Measurements from ENCODE around the gene FRMD4B.

The FRMD4B gene

DNA sequence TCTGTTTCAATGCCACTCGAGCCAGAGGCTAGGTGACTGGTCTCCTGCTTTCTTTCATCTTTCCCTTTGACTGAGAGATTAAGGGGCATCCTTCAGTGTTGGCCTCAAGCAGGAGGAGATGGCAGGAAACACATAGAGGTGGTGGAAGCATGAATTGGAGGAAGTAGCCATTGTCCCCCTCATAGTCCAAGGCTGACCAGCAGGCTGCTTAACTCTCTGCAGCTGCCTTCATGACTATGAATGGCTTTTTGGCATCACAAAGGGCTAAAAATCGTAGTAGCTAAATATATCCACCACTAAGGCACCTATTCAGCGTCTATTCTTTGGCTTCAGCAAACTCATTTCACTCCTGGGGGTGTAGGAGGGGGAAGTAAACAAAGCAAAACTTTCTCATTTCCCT is 7.0 kb upstream of the FRMD4B start:
- no peak for TF ChIP-seq EZH2 (IDR thresholded peaks at IDR 0.05; ENCODE audit: borderline replicate concordance, low read depth, low read length, severe bottlenecking)
- TF ChIP-seq, protein P1, sequence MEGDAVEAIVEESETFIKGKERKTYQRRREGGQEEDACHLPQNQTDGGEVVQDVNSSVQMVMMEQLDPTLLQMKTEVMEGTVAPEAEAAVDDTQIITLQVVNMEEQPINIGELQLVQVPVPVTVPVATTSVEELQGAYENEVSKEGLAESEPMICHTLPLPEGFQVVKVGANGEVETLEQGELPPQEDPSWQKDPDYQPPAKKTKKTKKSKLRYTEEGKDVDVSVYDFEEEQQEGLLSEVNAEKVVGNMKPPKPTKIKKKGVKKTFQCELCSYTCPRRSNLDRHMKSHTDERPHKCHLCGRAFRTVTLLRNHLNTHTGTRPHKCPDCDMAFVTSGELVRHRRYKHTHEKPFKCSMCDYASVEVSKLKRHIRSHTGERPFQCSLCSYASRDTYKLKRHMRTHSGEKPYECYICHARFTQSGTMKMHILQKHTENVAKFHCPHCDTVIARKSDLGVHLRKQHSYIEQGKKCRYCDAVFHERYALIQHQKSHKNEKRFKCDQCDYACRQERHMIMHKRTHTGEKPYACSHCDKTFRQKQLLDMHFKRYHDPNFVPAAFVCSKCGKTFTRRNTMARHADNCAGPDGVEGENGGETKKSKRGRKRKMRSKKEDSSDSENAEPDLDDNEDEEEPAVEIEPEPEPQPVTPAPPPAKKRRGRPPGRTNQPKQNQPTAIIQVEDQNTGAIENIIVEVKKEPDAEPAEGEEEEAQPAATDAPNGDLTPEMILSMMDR (IDR thresholded peaks at IDR 0.05; ENCODE audit: borderline replicate concordance, extremely low read depth, low read length, poor library complexity, severe bottlenecking), result no peak
- no peak for ATAC-seq (ENCODE audit: insufficient read depth, low read depth)
- H3K9me3 ChIP-seq (ENCODE audit: insufficient read depth, low read length, severe bottlenecking), result no peaks in the 10 kb centered on the region

DNA sequence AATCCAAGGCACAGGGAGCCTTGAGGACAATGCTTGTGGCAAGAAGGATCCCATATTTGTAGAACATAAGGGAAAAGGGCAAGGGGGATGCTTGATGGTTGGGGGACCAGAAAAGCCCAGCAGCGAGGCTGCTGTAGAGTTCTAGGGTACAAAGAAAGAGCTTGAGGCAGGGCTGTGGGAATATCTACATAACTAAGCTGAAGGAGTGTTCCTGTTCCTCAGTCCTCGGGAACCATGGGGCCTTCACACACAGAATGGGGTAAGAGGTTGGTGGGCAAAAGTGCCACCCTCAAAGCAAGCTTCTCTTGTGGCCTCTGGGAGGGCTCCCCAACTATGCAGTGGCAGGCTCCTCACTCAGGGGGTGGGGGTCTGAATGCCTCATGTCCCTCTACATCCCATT is 6.5 kb upstream of the FRMD4B start:
- no peak overlapping the region for H3K4me3 ChIP-seq (ENCODE audit: low read depth in 1 of 2, low read length in 2 of 2)
- no peaks in the 10 kb centered on the region for H3K36me3 ChIP-seq (ENCODE audit: insufficient read depth, low read length)
- no peak overlapping the region for H3K4me2 ChIP-seq (ENCODE audit: insufficient read depth, low read length)
- no peaks in the 10 kb centered on the region for H4K20me1 ChIP-seq (ENCODE audit: insufficient read depth, low read length)
- H3K27ac ChIP-seq (ENCODE audit: low read length), result no peak overlapping the region
- no peak for DNase-seq
- TF ChIP-seq, protein P1 (IDR thresholded peaks at IDR 0.05; ENCODE audit: borderline replicate concordance, extremely low read depth, low read length, poor library complexity, severe bottlenecking), result no peak
- no peak for TF ChIP-seq EZH2 (IDR thresholded peaks at IDR 0.05; ENCODE audit: borderline replicate concordance, low read depth, low read length, severe bottlenecking)
- H3K9ac ChIP-seq (ENCODE audit: low read depth, low read length), result no peak overlapping the region
- ATAC-seq (ENCODE audit: insufficient read depth, low read depth), result no peak
- H3K79me2 ChIP-seq (ENCODE audit: insufficient read depth, low read length), result no peaks in the 10 kb centered on the region
- peaks cover 14% of the 10 kb centered on the region for H3K4me1 ChIP-seq (ENCODE audit: insufficient read depth, low read length)
- H3K27me3 ChIP-seq (ENCODE audit: insufficient read depth, low read length, poor library complexity), result no peaks in the 10 kb centered on the region
- no peaks in the 10 kb centered on the region for H3K9me3 ChIP-seq (ENCODE audit: insufficient read depth, low read length, severe bottlenecking)
- H2AFZ ChIP-seq (ENCODE audit: low read depth, low read length), result no peak overlapping the region

More for the DNA sequence above, 7.0 kb upstream of the FRMD4B start:
- Histone ChIP-seq H3K27me3 (ENCODE audit: insufficient read depth, low read length, poor library complexity) (no peaks in the 10 kb centered on the region), H3K4me2 (ENCODE audit: insufficient read depth, low read length) (no peak overlapping the region), H4K20me1 (ENCODE audit: insufficient read depth, low read length) (no peaks in the 10 kb centered on the region), H3K79me2 (ENCODE audit: insufficient read depth, low read length) (no peaks in the 10 kb centered on the region), H3K4me1 (ENCODE audit: insufficient read depth, low read length) (peaks cover 14% of the 10 kb centered on the region), H3K36me3 (ENCODE audit: insufficient read depth, low read length) (no peaks in the 10 kb centered on the region), H3K27ac (ENCODE audit: low read length) (no peak overlapping the region), H3K4me3 (ENCODE audit: low read depth in 1 of 2, low read length in 2 of 2) (no peak overlapping the region), H3K9ac (ENCODE audit: low read depth, low read length) (no peak overlapping the region), H2AFZ (ENCODE audit: low read depth, low read length) (no peak overlapping the region)
- DNase-seq, result no peak

DNA sequence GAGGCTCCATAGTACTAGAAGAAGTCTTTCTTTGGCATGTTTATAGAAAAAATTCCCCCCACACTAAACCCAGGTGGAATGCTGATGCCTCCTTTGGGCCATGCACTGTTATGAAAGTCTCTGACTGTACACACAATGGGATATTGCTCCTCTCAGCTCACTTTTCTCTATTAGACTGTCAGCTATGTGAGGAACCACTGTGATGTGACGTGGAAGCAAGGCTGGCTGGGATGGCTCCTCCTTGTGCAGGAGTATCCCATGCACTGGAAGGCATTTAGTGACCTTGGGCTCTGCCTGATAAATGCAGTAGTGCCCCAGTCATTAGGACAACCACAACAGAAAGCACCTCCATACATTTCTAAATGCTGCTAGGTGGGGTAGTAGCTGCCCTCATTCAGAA is 5.7 kb upstream of the FRMD4B start:
- peaks cover 20% of the 10 kb centered on the region for H3K4me1 ChIP-seq (ENCODE audit: insufficient read depth, low read length)
- no peak overlapping the region for H3K27ac ChIP-seq (ENCODE audit: low read length)
- no peak overlapping the region for H3K4me3 ChIP-seq (ENCODE audit: low read depth in 1 of 2, low read length in 2 of 2)
- no peaks in the 10 kb centered on the region for H4K20me1 ChIP-seq (ENCODE audit: insufficient read depth, low read length)
- H3K27me3 ChIP-seq (ENCODE audit: insufficient read depth, low read length, poor library complexity), result no peaks in the 10 kb centered on the region
- no peak for DNase-seq
- TF ChIP-seq EZH2 (IDR thresholded peaks at IDR 0.05; ENCODE audit: borderline replicate concordance, low read depth, low read length, severe bottlenecking), result no peak
- TF ChIP-seq, protein P1 (IDR thresholded peaks at IDR 0.05; ENCODE audit: borderline replicate concordance, extremely low read depth, low read length, poor library complexity, severe bottlenecking), result no peak
- no peaks in the 10 kb centered on the region for H3K9me3 ChIP-seq (ENCODE audit: insufficient read depth, low read length, severe bottlenecking)
- ATAC-seq (ENCODE audit: insufficient read depth, low read depth), result no peak
- no peak overlapping the region for H3K9ac ChIP-seq (ENCODE audit: low read depth, low read length)
- no peaks in the 10 kb centered on the region for H3K36me3 ChIP-seq (ENCODE audit: insufficient read depth, low read length)
- no peak overlapping the region for H2AFZ ChIP-seq (ENCODE audit: low read depth, low read length)
- H3K79me2 ChIP-seq (ENCODE audit: insufficient read depth, low read length), result no peaks in the 10 kb centered on the region
- H3K4me2 ChIP-seq (ENCODE audit: insufficient read depth, low read length), result no peak overlapping the region

DNA sequence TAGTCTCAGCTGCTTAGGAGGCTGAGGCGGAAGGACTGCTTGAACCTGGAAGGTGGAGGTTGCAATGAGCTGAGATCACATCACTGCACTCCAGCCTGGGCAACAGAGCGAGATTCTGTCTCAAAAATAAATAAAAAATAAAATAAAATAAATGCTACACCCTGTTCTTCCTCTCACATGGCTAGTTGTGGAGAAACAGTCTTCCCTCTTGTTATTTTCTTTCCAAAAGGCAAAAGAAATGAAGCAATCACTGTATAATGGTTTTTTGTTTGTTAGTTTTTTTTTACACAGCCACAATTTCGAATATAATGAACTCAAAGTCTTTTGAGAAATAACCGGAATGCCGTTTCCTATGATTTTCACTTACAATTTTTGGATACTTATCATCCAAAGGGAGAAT is 4.9 kb upstream of the FRMD4B start:
- Histone ChIP-seq H2AFZ (ENCODE audit: low read depth, low read length) (no peak overlapping the region), H3K4me3 (ENCODE audit: low read depth in 1 of 2, low read length in 2 of 2) (no peak overlapping the region), H3K36me3 (ENCODE audit: insufficient read depth, low read length) (no peaks in the 10 kb centered on the region; the same call in 1 of the 2 replicates), H3K79me2 (ENCODE audit: insufficient read depth, low read length) (peaks cover 5% of the 10 kb centered on the region), H3K9ac (ENCODE audit: low read depth, low read length) (no peak overlapping the region), H3K4me2 (ENCODE audit: insufficient read depth, low read length) (no peak overlapping the region), H3K27me3 (ENCODE audit: insufficient read depth, low read length, poor library complexity) (no peaks in the 10 kb centered on the region), H3K9me3 (ENCODE audit: insufficient read depth, low read length, severe bottlenecking) (no peaks in the 10 kb centered on the region), H4K20me1 (ENCODE audit: insufficient read depth, low read length) (no peaks in the 10 kb centered on the region), H3K27ac (ENCODE audit: low read length) (no peak overlapping the region), H3K4me1 (ENCODE audit: insufficient read depth, low read length) (peaks cover 24% of the 10 kb centered on the region)
- DNase-seq (no peak), ATAC-seq (ENCODE audit: insufficient read depth, low read depth) (no peak)
- TF ChIP-seq, protein P1 (IDR thresholded peaks at IDR 0.05; ENCODE audit: borderline replicate concordance, extremely low read depth, low read length, poor library complexity, severe bottlenecking), result no peak
- no peak for TF ChIP-seq EZH2 (IDR thresholded peaks at IDR 0.05; ENCODE audit: borderline replicate concordance, low read depth, low read length, severe bottlenecking)

All from DND-41 (cell line).